GM19328 (cell line): Measurements from ENCODE around the gene PDZK1.
"Not testable (repeated sequence)": the region's sequence is repeated elsewhere in the genome, so short reads cannot be mapped to it uniquely, and the experiment has no call there.

Experiments used
- ATAC-seq: cut with Tn5 transposase; IDR thresholded peaks from one replicate; pipeline ENCODE4 v1.9.1; 2021; ENCODE audit warnings: mild to moderate bottlenecking, moderate library complexity; ENCODE audit not compliant: unreplicated experiment

The PDZK1 gene

GRCh38 chr1:145707183-145707867 lies at the start of gene PDZK1:
TSS of gene PDZK1 (minus strand) at chr1:145707368. CDS start at chr1:145688021, 19,347 bp downstream.
- ATAC-seq: no peak

- ATAC-seq: no peak
Measured at GRCh38 chr1:145751491-145752037, 44.4 kb upstream of the PDZK1 start.

- ATAC-seq: no peak
Measured at GRCh38 chr1:145750426-145750825, 43.3 kb upstream of the PDZK1 start.

- no peak for ATAC-seq
Measured at GRCh38 chr1:145747398-145748247, 40.5 kb upstream of the PDZK1 start.

- no peak for ATAC-seq
Measured at GRCh38 chr1:145740269-145740668, 33.1 kb upstream of the PDZK1 start.

- no peak for ATAC-seq
Measured at GRCh38 chr1:145736191-145736590, 29.0 kb upstream of the PDZK1 start.

- ATAC-seq: no peak
Measured at GRCh38 chr1:145730900-145731299, 23.7 kb upstream of the PDZK1 start.

GRCh38 chr1:145730467-145730866 lies 23.3 kb upstream of the PDZK1 start:
- ATAC-seq: no peak

GRCh38 chr1:145729666-145730436 lies 22.7 kb upstream of the PDZK1 start:
- ATAC-seq: no peak

GRCh38 chr1:145729196-145729595 lies 22.0 kb upstream of the PDZK1 start:
- no peak for ATAC-seq

- not testable (repeated sequence) for ATAC-seq
Measured at GRCh38 chr1:145726193-145726592, 19.0 kb upstream of the PDZK1 start.

- ATAC-seq: no peak
Measured at GRCh38 chr1:145720878-145721671, 13.9 kb upstream of the PDZK1 start.

GRCh38 chr1:145720556-145720877 lies 13.3 kb upstream of the PDZK1 start:
- no peak for ATAC-seq

GRCh38 chr1:145719230-145720079 lies 12.3 kb upstream of the PDZK1 start, which contains the start of gene CD160:
TSS of gene CD160 (plus strand) at chr1:145719499. CDS start at chr1:145728328, 8,829 bp downstream.
- ATAC-seq: no peak

- ATAC-seq: not testable (repeated sequence)
Measured at GRCh38 chr1:145718465-145718864, 11.3 kb upstream of the PDZK1 start.

- ATAC-seq: no peak
Measured at GRCh38 chr1:145717833-145718232, 10.7 kb upstream of the PDZK1 start.

GRCh38 chr1:145716641-145717345 lies 9.6 kb upstream of the PDZK1 start:
- no peak for ATAC-seq

GRCh38 chr1:145714524-145715111 lies 7.5 kb upstream of the PDZK1 start:
- no peak for ATAC-seq
